Neural crest cell (in vitro differentiated cells): ENCODE measurements around the gene PLA2G4A. TPM values are rescaled to one million over a fixed set of nuclear protein-coding genes. Genes with fewer than 3 reads are reported as not detected.

Experiments
- DNase-seq: peaks from one replicate; pipeline ENCODE4 v3.0.0; 2021; ENCODE audit warnings: low read depth, mixed read lengths, low spot score
- H3K27ac Mint-ChIP-seq: one replicate; pipeline ENCODE4 v1.8.0; 2021; ENCODE audit warnings: mild to moderate bottlenecking, mixed read lengths; ENCODE audit not compliant: unreplicated experiment
- H3K27me3 Mint-ChIP-seq: 2 replicates; pipeline ENCODE4 v1.8.0; 2021; ENCODE audit warnings: low read depth, mild to moderate bottlenecking, mixed read lengths
- H3K36me3 Mint-ChIP-seq: 2 replicates; pipeline ENCODE4 v1.8.0; 2021; ENCODE audit warnings: low read depth, mild to moderate bottlenecking, mixed read lengths
- H3K4me1 Mint-ChIP-seq: 2 replicates; pipeline ENCODE4 v1.8.0; 2021; ENCODE audit warnings: mixed read lengths
- H3K4me3 Mint-ChIP-seq: one replicate; pipeline ENCODE4 v1.8.0; 2021; ENCODE audit warnings: mild to moderate bottlenecking, mixed read lengths
- H3K9me3 Mint-ChIP-seq: 2 replicates; pipeline ENCODE4 v1.8.0; 2021; ENCODE audit warnings: mixed read lengths
- total RNA-seq: library from RNA; stranded (reverse); gene quantifications from 2 replicates; pipeline ENCODE4 v1.2.1, GENCODE V29; 2021
- TF ChIP-seq, protein P1 (sequence below): fragments of 200-600 bp; sonication (generic); conservative IDR thresholded peaks from 2 replicates; pipeline ENCODE4 v1.5.0; 2021; ENCODE audit warnings: antibody characterized with exemption, mild to moderate bottlenecking

The PLA2G4A gene
- total RNA-seq, 1 donor from 2014 or later: 4.5 TPM

DNA sequence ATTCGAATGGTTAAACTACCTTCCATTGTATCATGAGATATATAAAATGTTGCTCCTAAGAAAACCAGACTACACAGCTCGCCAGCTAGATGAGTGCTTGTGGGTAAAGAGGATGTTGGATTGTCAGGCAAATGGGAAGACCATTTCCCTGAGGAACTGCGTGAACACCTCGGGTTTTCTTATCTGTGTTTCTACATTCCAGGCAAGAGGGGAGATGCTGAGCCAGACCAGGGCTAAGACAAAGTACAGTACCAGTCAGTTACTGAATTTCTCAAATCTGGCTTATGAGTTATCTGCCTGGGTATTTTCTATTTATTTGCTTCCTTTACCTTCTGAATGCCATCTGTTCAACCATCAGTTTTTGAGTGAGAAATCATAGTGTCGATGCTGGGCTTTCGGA, 170.8 kb downstream of the PLA2G4A start:
- TF ChIP-seq, protein P1, sequence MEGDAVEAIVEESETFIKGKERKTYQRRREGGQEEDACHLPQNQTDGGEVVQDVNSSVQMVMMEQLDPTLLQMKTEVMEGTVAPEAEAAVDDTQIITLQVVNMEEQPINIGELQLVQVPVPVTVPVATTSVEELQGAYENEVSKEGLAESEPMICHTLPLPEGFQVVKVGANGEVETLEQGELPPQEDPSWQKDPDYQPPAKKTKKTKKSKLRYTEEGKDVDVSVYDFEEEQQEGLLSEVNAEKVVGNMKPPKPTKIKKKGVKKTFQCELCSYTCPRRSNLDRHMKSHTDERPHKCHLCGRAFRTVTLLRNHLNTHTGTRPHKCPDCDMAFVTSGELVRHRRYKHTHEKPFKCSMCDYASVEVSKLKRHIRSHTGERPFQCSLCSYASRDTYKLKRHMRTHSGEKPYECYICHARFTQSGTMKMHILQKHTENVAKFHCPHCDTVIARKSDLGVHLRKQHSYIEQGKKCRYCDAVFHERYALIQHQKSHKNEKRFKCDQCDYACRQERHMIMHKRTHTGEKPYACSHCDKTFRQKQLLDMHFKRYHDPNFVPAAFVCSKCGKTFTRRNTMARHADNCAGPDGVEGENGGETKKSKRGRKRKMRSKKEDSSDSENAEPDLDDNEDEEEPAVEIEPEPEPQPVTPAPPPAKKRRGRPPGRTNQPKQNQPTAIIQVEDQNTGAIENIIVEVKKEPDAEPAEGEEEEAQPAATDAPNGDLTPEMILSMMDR: no peak
- Mint-ChIP-seq H3K27ac (no peak overlapping the region), H3K4me1 (no peaks in the 10 kb centered on the region), H3K9me3 (no peaks in the 10 kb centered on the region), H3K27me3 (no peaks in the 10 kb centered on the region), H3K36me3 (peaks cover 2% of the 10 kb centered on the region), H3K4me3 (no peak overlapping the region)
- DNase-seq: no peak

DNA sequence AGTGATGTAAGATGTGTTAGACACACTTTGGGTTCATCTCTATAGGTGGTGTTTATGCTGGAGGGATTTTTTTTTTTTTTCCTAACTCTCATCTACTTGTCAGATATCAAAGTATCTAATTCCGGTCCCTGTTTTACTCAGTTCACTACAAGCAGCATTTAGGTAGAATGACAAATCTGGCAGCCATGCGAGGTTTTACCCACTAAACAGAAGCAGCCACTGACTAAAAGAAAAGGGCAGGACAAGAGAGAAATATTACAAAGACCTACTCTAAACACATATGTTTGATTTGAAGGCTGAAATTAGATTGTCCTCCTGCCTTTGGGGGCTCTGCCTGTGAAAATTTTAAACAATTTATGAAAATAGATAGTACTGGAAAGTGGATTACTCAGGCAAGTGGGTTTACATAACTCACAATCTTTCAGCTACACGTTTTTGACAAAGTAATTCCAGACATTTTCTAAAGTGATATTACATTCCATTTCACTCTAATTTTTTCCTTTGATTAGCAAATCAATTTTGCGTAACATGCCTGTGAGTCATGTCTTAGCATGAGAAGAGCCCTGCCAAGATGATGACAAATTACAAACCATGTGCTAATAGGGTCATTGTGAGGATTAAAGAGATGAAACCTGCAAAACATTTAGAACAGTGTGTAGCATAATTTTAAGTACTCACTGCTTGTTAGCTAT, 172.6 kb downstream of the PLA2G4A start:
- H3K27me3 Mint-ChIP-seq: no peaks in the 10 kb centered on the region
- no peaks in the 10 kb centered on the region for H3K4me1 Mint-ChIP-seq
- peaks cover 2% of the 10 kb centered on the region for H3K36me3 Mint-ChIP-seq
- DNase-seq: no peak
- TF ChIP-seq, protein P1: no peak
- H3K9me3 Mint-ChIP-seq: peaks cover under 1% of the 10 kb centered on the region
- H3K27ac Mint-ChIP-seq: no peak overlapping the region
- no peak overlapping the region for H3K4me3 Mint-ChIP-seq

DNA sequence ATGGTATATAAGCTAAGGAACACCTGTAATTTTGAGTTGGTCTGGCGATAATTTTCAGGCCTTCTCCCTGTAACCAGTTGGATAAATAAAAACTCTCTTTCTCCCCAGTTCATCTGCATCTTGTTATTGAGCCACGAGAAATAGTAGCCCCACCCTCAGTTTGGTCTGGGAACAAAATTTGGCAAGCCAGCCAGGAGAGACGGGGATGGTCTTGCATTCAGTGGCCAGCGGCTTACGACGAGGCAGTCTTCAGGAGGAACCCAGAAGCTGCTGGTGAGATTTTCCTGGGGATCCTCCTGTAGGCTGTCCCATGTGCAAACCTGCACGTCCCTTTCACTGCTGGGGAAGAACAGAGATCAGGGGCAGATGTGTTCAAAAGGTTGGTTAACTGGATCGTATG, 174.6 kb downstream of the PLA2G4A start:
- peaks cover 4% of the 10 kb centered on the region for H3K9me3 Mint-ChIP-seq

DNA sequence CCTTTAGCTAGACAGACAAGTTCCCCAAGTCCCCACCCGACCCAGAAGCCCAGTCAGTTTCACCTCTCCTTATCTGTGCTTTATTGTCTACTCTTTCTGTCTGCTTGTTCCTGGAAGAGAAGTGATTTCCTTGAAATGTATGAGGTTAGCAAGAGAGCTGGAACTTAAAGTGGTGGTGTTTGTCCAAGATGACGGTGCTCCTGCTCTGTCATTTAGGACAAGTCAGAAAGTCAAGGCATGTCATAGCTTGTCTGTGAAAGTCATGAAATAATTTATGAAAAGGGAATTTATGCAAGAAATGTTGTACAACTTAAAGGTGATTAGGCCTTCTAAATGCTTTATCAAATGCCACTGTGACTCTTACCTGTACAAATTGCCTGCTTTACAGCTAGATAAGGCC, 178.1 kb downstream of the PLA2G4A start:
- Mint-ChIP-seq H3K4me1 (no peaks in the 10 kb centered on the region), H3K36me3 (peaks cover 7% of the 10 kb centered on the region), H3K27me3 (no peaks in the 10 kb centered on the region), H3K4me3 (no peak overlapping the region), H3K9me3 (peaks cover 7% of the 10 kb centered on the region), H3K27ac (no peak overlapping the region)
- TF ChIP-seq, protein P1: no peak
- no peak for DNase-seq

More for the DNA sequence above, 174.6 kb downstream of the PLA2G4A start:
- peaks cover 2% of the 10 kb centered on the region for H3K36me3 Mint-ChIP-seq
- no peak for DNase-seq
- H3K27ac Mint-ChIP-seq: no peak overlapping the region
- TF ChIP-seq, protein P1: no peak
- no peaks in the 10 kb centered on the region for H3K27me3 Mint-ChIP-seq
- no peaks in the 10 kb centered on the region for H3K4me1 Mint-ChIP-seq
- no peak overlapping the region for H3K4me3 Mint-ChIP-seq

DNA sequence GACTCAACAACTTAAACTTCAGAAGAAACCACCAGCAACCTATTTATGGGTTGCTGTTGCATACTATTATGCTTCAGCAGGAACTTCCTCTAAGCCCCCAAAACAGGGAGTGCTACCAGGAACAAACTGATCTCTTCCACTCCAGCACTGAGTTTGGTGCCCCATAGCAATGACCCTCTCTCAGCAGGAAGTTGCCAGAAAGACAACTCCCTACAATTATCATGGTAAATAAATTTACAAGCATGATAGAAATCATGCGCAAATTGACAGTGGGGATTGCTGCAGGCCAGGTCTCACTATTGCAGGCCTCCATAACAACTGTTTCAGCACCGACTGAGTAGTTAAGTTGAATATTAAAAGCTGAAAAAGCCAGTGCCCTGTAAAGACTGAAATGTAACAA, 180.6 kb downstream of the PLA2G4A start:
- H3K4me1 Mint-ChIP-seq: no peaks in the 10 kb centered on the region
- H3K27me3 Mint-ChIP-seq: no peaks in the 10 kb centered on the region
- peaks cover 4% of the 10 kb centered on the region for H3K36me3 Mint-ChIP-seq
- H3K27ac Mint-ChIP-seq: no peak overlapping the region
- peaks cover 7% of the 10 kb centered on the region for H3K9me3 Mint-ChIP-seq
- no peak overlapping the region for H3K4me3 Mint-ChIP-seq
- DNase-seq: no peak
- TF ChIP-seq, protein P1: no peak
